Measurements from ENCODE around the gene STKLD1. TPM values are rescaled to one million over a fixed set of nuclear protein-coding genes. Genes with fewer than 3 reads are reported as not detected.

STKLD1 gene
- total RNA-seq, 1 donor from 2014 or later = not detected

DNA sequence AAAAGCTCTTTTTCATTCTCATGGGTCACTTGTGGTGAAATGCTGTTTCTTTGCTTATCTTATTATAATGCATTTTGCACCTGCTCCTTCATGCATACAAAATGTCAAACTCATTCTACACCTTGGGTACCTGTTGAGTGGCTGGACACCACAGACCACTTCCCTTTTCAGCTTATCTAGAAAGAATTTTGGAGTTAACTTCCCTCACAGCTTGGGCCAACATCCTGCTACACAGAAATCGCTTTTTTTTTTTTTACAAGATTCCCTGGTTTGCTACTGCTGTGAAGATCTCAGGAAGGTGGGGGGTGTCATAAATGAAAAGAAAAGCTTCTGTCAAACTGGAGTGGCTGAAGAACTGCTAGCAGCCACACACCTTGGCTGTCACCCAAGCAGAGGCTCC lies 39.0 kb downstream of the STKLD1 start:
- no peak for DNase-seq (ENCODE audit: low read depth)
- TF ChIP-seq, protein P1, sequence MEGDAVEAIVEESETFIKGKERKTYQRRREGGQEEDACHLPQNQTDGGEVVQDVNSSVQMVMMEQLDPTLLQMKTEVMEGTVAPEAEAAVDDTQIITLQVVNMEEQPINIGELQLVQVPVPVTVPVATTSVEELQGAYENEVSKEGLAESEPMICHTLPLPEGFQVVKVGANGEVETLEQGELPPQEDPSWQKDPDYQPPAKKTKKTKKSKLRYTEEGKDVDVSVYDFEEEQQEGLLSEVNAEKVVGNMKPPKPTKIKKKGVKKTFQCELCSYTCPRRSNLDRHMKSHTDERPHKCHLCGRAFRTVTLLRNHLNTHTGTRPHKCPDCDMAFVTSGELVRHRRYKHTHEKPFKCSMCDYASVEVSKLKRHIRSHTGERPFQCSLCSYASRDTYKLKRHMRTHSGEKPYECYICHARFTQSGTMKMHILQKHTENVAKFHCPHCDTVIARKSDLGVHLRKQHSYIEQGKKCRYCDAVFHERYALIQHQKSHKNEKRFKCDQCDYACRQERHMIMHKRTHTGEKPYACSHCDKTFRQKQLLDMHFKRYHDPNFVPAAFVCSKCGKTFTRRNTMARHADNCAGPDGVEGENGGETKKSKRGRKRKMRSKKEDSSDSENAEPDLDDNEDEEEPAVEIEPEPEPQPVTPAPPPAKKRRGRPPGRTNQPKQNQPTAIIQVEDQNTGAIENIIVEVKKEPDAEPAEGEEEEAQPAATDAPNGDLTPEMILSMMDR (IDR thresholded peaks at IDR 0.05; ENCODE audit: insufficient read depth, low read length, poor library complexity, severe bottlenecking) = no peak
- no peaks in the 10 kb centered on the region for H3K36me3 ChIP-seq (ENCODE audit: control insufficient read depth, insufficient read depth, low read length)
- H3K4me3 ChIP-seq (ENCODE audit: low read depth, low read length) = no peak overlapping the region
- no peaks in the 10 kb centered on the region for H3K27me3 ChIP-seq (ENCODE audit: control insufficient read depth, insufficient read depth, low read length)

DNA sequence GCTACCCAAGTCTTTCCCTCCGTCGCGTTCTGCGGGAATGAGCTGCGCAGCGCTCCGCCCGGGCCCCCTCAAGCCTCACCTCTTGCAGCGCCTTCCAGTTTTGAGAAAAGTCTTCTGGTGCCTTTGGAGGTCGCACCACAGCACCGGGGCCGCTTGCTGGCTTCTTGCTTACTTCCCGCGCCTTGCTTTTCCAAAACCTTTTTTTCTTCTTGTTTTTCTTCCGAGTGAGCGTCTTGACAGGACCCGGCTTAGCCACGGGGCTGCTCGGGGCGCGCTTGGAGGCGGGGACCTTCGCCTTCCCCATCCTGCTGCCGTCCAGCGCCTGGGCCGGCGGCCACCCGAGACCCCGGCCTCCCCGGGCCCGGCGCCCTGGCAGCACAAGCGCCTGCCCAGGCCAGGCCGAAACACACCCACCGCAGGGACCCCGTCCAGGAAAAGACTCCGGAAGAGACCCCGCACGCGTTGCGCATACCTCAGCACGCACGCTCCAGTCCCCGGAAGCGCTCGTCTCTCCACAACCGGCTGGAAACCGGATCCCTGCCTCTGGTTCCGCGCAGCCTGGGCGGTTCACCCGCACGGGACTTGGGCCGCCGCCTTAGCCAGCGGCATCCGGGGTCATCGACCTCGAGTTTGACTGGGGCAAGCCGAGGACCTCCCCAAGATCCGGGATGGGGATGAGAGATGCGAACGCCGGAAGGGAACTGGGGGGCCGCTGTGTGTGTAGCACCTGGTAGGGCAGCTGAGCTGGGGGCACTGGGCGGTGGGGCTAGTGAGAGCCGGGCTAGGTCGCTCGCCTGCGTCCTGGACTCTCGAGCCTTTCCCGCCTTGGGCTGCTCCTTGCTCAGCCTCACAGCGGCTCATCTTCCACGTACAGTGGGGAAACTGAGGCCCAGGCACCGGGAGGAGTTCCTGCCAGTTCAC lies 41.6 kb downstream of the STKLD1 start, which contains the start of gene REXO4:
TSS of gene REXO4 (minus strand) at position 470 of the 921 bp plus-strand sequence. CDS start at position 304, 166 bp downstream.
- TF ChIP-seq, protein P1 (IDR thresholded peaks at IDR 0.05; ENCODE audit: insufficient read depth, low read length, poor library complexity, severe bottlenecking) = no peak
- DNase-seq (ENCODE audit: low read depth) = peak; percentile 41

DNA sequence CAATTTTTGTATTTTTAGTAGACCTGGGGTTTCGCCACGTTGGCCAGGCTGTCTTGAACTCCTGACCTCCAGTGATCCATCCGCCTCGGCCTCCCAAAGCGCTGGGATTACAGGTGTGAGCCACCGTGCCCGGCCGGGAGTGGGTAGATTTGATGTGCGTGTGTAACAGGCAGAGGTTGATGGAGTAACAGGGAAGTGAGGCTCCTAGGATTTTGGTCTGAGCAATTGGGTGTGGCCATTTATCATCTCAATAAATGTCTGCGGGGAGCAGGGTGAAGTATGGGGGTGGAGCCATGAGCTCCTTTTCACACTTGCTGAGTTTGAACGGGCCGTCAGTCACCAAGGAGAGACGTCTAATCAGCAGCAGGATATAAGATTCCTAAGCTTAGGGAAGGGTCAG lies 42.8 kb downstream of the STKLD1 start:
- Histone ChIP-seq H3K27me3 (ENCODE audit: control insufficient read depth, insufficient read depth, low read length) (no peaks in the 10 kb centered on the region), H3K36me3 (ENCODE audit: control insufficient read depth, insufficient read depth, low read length) (no peaks in the 10 kb centered on the region), H3K4me3 (ENCODE audit: low read depth, low read length) (no peak overlapping the region)
- DNase-seq (ENCODE audit: low read depth) = no peak
- TF ChIP-seq, protein P1 (IDR thresholded peaks at IDR 0.05; ENCODE audit: insufficient read depth, low read length, poor library complexity, severe bottlenecking) = no peak

More for the DNA sequence above, 41.6 kb downstream of the STKLD1 start, which contains the start of gene REXO4:
- Histone ChIP-seq H3K36me3 (ENCODE audit: control insufficient read depth, insufficient read depth, low read length) (no peaks in the 10 kb centered on the region), H3K27me3 (ENCODE audit: control insufficient read depth, insufficient read depth, low read length) (no peaks in the 10 kb centered on the region), H3K4me3 (ENCODE audit: low read depth, low read length) (peak within 1 kb of the TSS; percentile 68)

DNA sequence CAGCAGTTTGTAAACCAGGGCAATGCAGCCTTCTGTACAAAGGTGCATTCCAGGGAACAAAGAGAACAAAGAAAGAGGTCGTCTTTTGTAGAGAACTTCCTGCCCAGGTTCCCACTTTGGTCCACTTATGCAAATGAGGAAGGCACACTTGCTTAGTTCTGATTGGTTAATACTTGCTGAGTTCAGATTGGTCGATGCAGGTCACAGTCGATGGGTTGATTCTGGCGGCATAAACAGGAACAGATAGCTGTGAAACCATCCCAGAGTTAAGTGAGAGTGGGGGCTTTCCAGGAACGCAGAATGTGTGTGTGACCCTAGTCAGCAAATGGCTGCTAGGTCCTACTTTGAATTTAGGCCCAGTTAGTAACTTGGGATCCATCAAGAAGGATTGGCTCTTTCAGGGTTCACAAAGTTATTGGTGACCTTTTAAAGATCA lies 44.2 kb downstream of the STKLD1 start:
- H3K4me3 ChIP-seq (ENCODE audit: low read depth, low read length) = no peak overlapping the region
- TF ChIP-seq, protein P1 (IDR thresholded peaks at IDR 0.05; ENCODE audit: insufficient read depth, low read length, poor library complexity, severe bottlenecking) = no peak
- peaks cover 9% of the 10 kb centered on the region for H3K27me3 ChIP-seq (ENCODE audit: control insufficient read depth, insufficient read depth, low read length)
- no peak for DNase-seq (ENCODE audit: low read depth)
- H3K36me3 ChIP-seq (ENCODE audit: control insufficient read depth, insufficient read depth, low read length) = no peaks in the 10 kb centered on the region

DNA sequence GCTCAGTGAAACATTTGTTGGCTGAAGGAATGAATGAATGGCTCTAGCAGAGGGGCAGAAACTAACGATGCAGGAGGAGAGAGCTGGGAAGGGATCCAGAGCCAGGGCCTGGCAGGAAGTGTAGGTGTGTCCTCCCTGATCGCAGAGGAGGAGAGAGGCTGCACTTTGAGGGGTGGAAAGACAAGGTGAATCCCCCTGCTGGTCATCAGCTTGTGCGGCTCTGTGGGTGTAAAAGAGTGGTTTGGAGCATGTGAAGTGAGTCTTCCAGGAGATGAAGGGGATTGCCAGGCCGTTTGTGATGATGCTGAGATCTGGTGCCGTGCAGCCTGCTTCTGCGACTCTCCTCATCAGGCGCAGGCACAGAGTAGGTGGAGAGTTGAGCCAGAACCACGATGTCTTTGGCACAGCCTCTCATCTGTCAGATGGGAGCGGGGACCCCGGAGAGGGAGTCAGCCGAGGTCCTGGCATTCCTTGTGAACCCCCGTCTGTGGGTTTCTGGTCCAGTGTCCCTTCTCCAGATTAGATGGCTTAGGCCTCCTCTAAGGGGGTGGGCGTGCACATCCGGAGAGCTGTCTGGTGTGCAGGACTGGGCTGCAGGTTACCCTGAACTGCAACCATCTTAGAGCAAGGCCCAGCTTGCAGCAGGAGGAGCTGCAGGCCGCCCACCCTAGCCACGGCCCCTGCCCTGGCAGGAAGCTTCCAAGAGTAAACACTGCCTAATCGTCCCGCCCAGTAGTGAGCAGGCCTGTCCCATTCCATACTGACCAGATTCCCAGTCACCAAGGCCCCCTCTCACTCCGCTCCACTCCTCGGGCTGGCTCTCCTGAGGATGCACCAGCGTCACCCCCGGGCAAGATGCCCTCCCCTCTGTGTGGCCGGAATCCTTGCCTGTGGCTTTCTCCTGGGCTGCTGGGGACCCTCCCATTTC lies 45.7 kb downstream of the STKLD1 start, which contains the start of gene ADAMTS13:
TSS of gene ADAMTS13 (plus strand) at position 753 of the 928 bp plus-strand sequence. CDS start at position 830, 77 bp downstream.
- Histone ChIP-seq H3K4me3 (ENCODE audit: low read depth, low read length) (no peak within 1 kb of the TSS), H3K36me3 (ENCODE audit: control insufficient read depth, insufficient read depth, low read length) (no peaks in the 10 kb centered on the region), H3K27me3 (ENCODE audit: control insufficient read depth, insufficient read depth, low read length) (peaks cover 15% of the 10 kb centered on the region)
- DNase-seq (ENCODE audit: low read depth) = no peak
- TF ChIP-seq, protein P1 (IDR thresholded peaks at IDR 0.05; ENCODE audit: insufficient read depth, low read length, poor library complexity, severe bottlenecking) = peak; percentile 11

Measured in kidney epithelial cell (primary cell).